Measurements from ENCODE around the gene PLXNC1.

PLXNC1 gene

DNA sequence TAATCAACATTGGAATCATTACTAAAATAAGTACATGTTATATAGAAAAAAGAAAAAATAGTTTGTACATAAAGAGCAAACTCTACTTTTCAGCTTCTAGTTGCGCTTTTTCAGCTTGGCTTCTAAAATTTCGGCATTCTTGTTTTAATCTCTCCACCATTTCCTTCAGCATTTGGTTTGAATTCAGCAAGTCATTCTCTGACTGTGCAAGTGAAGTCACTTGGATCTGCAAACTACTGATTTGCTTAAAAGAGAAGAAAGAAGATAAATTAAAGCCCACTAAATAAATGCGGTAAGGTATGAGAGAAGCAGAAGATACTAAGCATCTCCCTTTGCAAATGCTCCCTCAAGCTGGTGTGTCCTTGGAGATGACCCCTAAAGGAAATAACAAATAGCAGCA lies 185.0 kb downstream of the PLXNC1 start:
- Histone ChIP-seq H3K4me3 (ENCODE audit: low read depth, low read length) (no peak overlapping the region), H3K9me3 (ENCODE audit: control insufficient read depth, insufficient read depth, low read depth, low read length) (no peaks in the 10 kb centered on the region), H3K4me1 (ENCODE audit: control insufficient read depth, insufficient read depth, low read length) (no peaks in the 10 kb centered on the region), H3K36me3 (ENCODE audit: control insufficient read depth in 2 of 2, insufficient read depth in 1 of 2, low read length in 2 of 2) (peaks cover 4 to 5% of the 10 kb centered on the region in 2 experiments), H3K27ac (ENCODE audit: extremely low read depth, low read depth, low read length) (no peak overlapping the region)
- CTCF ChIA-PET: interaction anchor here (0.7 to 1.4 kb wide), 2 partner anchors 10 to 325 kb away, joined by 3 read pairs; no protein-coding TSS in a partner anchor
- POLR2A ChIA-PET: no interaction called here
- TF ChIP-seq, protein P1, sequence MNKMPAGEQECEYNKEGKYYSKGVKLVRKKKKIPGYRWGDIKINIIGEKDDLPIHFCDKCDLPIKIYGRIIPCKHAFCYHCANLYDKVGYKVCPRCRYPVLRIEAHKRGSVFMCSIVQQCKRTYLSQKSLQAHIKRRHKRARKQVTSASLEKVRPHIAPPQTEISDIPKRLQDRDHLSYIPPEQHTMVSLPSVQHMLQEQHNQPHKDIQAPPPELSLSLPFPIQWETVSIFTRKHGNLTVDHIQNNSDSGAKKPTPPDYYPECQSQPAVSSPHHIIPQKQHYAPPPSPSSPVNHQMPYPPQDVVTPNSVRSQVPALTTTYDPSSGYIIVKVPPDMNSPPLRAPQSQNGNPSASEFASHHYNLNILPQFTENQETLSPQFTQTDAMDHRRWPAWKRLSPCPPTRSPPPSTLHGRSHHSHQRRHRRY (tag by site-specific recombination; IDR thresholded peaks at IDR 0.05): no peak
- TF ChIP-seq ZNF404 (tag by site-specific recombination; IDR thresholded peaks at IDR 0.05): no peak
- no peak for TF ChIP-seq ZNF221 (tag by site-specific recombination; IDR thresholded peaks at IDR 0.05; ENCODE audit: borderline replicate concordance)
- TF ChIP-seq, protein P2, sequence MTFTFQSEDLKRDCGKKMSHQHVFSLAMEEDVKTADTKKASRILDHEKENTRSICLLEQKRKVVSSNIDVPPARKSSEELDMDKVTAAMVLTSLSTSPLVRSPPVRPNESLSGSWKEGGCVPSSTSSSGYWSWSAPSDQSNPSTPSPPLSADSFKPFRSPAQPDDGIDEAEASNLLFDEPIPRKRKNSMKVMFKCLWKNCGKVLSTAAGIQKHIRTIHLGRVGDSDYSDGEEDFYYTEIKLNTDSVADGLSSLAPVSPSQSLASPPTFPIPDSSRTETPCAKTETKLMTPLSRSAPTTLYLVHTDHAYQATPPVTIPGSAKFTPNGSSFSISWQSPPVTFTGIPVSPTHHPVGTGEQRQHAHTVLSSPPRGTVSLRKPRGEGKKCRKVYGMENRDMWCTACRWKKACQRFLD (tag by site-specific recombination; IDR thresholded peaks at IDR 0.05): no peak
- TF ChIP-seq, protein P3, sequence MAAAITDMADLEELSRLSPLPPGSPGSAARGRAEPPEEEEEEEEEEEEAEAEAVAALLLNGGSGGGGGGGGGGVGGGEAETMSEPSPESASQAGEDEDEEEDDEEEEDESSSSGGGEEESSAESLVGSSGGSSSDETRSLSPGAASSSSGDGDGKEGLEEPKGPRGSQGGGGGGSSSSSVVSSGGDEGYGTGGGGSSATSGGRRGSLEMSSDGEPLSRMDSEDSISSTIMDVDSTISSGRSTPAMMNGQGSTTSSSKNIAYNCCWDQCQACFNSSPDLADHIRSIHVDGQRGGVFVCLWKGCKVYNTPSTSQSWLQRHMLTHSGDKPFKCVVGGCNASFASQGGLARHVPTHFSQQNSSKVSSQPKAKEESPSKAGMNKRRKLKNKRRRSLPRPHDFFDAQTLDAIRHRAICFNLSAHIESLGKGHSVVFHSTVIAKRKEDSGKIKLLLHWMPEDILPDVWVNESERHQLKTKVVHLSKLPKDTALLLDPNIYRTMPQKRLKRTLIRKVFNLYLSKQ (tag by site-specific recombination; IDR thresholded peaks at IDR 0.05; ENCODE audit: borderline replicate concordance): no peak
- no peak for TF ChIP-seq ZBTB7A (tag by site-specific recombination; IDR thresholded peaks at IDR 0.05; ENCODE audit: low read depth)
- TF ChIP-seq ZNF837 (tag by site-specific recombination; IDR thresholded peaks at IDR 0.05): no peak
- TF ChIP-seq ZNF596 (tag by site-specific recombination; IDR thresholded peaks at IDR 0.05): no peak
- no peak for TF ChIP-seq ZBTB48 (tag by site-specific recombination; IDR thresholded peaks at IDR 0.05)
- TF ChIP-seq ZSCAN16 (tag by site-specific recombination; IDR thresholded peaks at IDR 0.05): no peak
- TF ChIP-seq ZNF391 (tag by site-specific recombination; IDR thresholded peaks at IDR 0.05; ENCODE audit: borderline replicate concordance, low read depth): no peak
- no peak for TF ChIP-seq ZNF707 (tag by site-specific recombination; IDR thresholded peaks at IDR 0.05)
- TF ChIP-seq SP2 (tag by site-specific recombination; IDR thresholded peaks at IDR 0.05): no peak
- TF ChIP-seq ZFP41 (tag by site-specific recombination; IDR thresholded peaks at IDR 0.05; ENCODE audit: borderline replicate concordance): no peak
- no peak for TF ChIP-seq ZNF157 (tag by site-specific recombination; IDR thresholded peaks at IDR 0.05)
- TF ChIP-seq, protein P4, sequence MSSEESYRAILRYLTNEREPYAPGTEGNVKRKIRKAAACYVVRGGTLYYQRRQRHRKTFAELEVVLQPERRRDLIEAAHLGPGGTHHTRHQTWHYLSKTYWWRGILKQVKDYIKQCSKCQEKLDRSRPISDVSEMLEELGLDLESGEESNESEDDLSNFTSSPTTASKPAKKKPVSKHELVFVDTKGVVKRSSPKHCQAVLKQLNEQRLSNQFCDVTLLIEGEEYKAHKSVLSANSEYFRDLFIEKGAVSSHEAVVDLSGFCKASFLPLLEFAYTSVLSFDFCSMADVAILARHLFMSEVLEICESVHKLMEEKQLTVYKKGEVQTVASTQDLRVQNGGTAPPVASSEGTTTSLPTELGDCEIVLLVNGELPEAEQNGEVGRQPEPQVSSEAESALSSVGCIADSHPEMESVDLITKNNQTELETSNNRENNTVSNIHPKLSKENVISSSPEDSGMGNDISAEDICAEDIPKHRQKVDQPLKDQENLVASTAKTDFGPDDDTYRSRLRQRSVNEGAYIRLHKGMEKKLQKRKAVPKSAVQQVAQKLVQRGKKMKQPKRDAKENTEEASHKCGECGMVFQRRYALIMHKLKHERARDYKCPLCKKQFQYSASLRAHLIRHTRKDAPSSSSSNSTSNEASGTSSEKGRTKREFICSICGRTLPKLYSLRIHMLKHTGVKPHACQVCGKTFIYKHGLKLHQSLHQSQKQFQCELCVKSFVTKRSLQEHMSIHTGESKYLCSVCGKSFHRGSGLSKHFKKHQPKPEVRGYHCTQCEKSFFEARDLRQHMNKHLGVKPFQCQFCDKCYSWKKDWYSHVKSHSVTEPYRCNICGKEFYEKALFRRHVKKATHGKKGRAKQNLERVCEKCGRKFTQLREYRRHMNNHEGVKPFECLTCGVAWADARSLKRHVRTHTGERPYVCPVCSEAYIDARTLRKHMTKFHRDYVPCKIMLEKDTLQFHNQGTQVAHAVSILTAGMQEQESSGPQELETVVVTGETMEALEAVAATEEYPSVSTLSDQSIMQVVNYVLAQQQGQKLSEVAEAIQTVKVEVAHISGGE (tag by site-specific recombination; conservative IDR thresholded peaks at IDR 0.05; ENCODE audit: low read depth): no peak
- TF ChIP-seq, protein P5, sequence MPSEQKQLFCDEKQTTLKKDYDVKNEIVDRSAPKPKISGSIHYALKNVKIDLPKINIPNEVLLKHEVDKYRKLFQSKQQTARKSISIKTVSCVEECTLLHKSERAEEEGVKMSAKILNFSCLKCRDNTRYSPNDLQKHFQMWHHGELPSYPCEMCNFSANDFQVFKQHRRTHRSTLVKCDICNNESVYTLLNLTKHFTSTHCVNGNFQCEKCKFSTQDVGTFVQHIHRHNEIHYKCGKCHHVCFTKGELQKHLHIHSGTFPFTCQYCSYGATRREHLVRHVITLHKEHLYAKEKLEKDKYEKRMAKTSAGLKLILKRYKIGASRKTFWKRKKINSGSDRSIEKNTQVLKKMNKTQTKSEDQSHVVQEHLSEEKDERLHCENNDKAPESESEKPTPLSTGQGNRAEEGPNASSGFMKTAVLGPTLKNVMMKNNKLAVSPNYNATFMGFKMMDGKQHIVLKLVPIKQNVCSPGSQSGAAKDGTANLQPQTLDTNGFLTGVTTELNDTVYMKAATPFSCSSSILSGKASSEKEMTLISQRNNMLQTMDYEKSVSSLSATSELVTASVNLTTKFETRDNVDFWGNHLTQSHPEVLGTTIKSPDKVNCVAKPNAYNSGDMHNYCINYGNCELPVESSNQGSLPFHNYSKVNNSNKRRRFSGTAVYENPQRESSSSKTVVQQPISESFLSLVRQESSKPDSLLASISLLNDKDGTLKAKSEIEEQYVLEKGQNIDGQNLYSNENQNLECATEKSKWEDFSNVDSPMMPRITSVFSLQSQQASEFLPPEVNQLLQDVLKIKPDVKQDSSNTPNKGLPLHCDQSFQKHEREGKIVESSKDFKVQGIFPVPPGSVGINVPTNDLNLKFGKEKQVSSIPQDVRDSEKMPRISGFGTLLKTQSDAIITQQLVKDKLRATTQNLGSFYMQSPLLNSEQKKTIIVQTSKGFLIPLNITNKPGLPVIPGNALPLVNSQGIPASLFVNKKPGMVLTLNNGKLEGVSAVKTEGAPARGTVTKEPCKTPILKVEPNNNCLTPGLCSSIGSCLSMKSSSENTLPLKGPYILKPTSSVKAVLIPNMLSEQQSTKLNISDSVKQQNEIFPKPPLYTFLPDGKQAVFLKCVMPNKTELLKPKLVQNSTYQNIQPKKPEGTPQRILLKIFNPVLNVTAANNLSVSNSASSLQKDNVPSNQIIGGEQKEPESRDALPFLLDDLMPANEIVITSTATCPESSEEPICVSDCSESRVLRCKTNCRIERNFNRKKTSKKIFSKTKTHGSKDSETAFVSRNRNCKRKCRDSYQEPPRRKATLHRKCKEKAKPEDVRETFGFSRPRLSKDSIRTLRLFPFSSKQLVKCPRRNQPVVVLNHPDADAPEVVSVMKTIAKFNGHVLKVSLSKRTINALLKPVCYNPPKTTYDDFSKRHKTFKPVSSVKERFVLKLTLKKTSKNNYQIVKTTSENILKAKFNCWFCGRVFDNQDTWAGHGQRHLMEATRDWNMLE (tag by site-specific recombination; conservative IDR thresholded peaks at IDR 0.05; ENCODE audit: low read depth): no peak
- no peak for TF ChIP-seq ZNF658 (tag by site-specific recombination; IDR thresholded peaks at IDR 0.05)

Measured in HEK293 (cell line).